ENCODE data around the gene RICTOR. TPM values are rescaled to one million over a fixed set of nuclear protein-coding genes. Genes with fewer than 3 reads are reported as not detected.

RICTOR gene

Small RNA genes within 50 kb of the gene (small RNA-seq; reads per million reads assigned to genes)
- gene AIG1P1 (ENCODE audit: insufficient read depth), result not detected

Measured in mesendoderm (in vitro differentiated cells).